ENCODE data around the gene CDH2.

- no peak for TF ChIP-seq CTCF (optimal IDR thresholded peaks at IDR 0.05 in 1 of 3, IDR thresholded peaks at IDR 0.05 in 1 of 3, conservative IDR thresholded peaks at IDR 0.05 in 1 of 3; ENCODE audit: extremely low read depth in 1 of 3, insufficient read depth in 2 of 3, low read length in 3 of 3)
- no peak for TF ChIP-seq EZH2 (IDR thresholded peaks at IDR 0.05; ENCODE audit: low read length)
Measured at GRCh38 chr18:28152354-28152753, 24.6 kb downstream of the CDH2 start.

All from keratinocyte (primary cell).